Spinal cord (tissue), 10 donors: ENCODE results near the gene KLHL29. TPM values are rescaled to one million over a fixed set of nuclear protein-coding genes. Genes with fewer than 3 reads are reported as not detected.
A peak's percentile ranks its signal among the peaks of the same experiment; 100 is the strongest.

ENCODE experiments used
- DNase-seq, 6 donors: peaks; one replicate each; pipeline versions ENCODE4 v3.0.0 to v3.0.0-alpha.2; 2013 to 2015; ENCODE audit warnings: low spot score in 6 of 6, low read depth in 4 of 6
- H3K27ac ChIP-seq: one replicate; pipeline ENCODE4 v1.5.1; 2013; ENCODE audit warnings: low read depth, low read length, control low read depth
- H3K27me3 ChIP-seq: one replicate; pipeline ENCODE4 v1.6.1; 2013; ENCODE audit warnings: low read length; ENCODE audit not compliant: control insufficient read depth, insufficient read depth
- H3K36me3 ChIP-seq: one replicate; pipeline ENCODE4 v1.6.1; 2013; ENCODE audit warnings: low read length; ENCODE audit not compliant: control insufficient read depth, insufficient read depth
- H3K4me1 ChIP-seq: one replicate; pipeline ENCODE4 v1.6.1; 2013; ENCODE audit warnings: low read length; ENCODE audit not compliant: control insufficient read depth, insufficient read depth
- H3K4me3 ChIP-seq: one replicate; pipeline ENCODE4 v1.5.1; 2013; ENCODE audit warnings: low read depth, low read length, control low read depth
- H3K9me3 ChIP-seq: one replicate; pipeline ENCODE4 v1.6.1; 2013; ENCODE audit warnings: low read length; ENCODE audit not compliant: control insufficient read depth, insufficient read depth
- WGBS: methylation state at CpG from one replicate; pipeline ENCODE4 v1.1.5; 2013; ENCODE audit warnings: missing lambda C conversion rate; ENCODE audit not compliant: insufficient coverage; 5-methylcytosine and 5-hydroxymethylcytosine counted together
- polyA plus RNA-seq, 2 donors: library from polyadenylated mRNA; unstranded; fragments of 120-200 nt; gene quantifications; one replicate each; pipeline ENCODE4 v1.2.1, GENCODE V29; 2013; ENCODE audit not compliant: insufficient read length in 2 of 2
- total RNA-seq, 2 donors: library from RNA; depleted of rRNA in 1 of 2; stranded (reverse); fragments of 120-200 nt in 1 of 2; fragments of >200 nt in 1 of 2; gene quantifications; one replicate each; pipeline versions ENCODE4 v1.2.3 to v1.2.4, GENCODE V29; 2013 to 2014
- donor health status: healthy.

KLHL29 gene
- total and polyA plus RNA-seq, 4 donors = 8.7 to 19.4 (median 14.0) TPM

GRCh38 chr2:23469142-23469540 lies 84.2 kb downstream of the KLHL29 start:
- Histone ChIP-seq H3K4me1 (peaks cover 25% of the 10 kb centered on the region), H3K4me3 (no peak overlapping the region), H3K9me3 (no peaks in the 10 kb centered on the region), H3K27ac (no peak overlapping the region), H3K36me3 (no peaks in the 10 kb centered on the region), H3K27me3 (no peaks in the 10 kb centered on the region)
- 94% methylated on average over 7 of the region's 10 CpGs for WGBS
- no peak for DNase-seq

- Histone ChIP-seq H3K4me1 (peaks cover 23% of the 10 kb centered on the region), H3K36me3 (peaks cover 3% of the 10 kb centered on the region), H3K4me3 (no peak overlapping the region), H3K27ac (no peak overlapping the region), H3K9me3 (no peaks in the 10 kb centered on the region), H3K27me3 (no peaks in the 10 kb centered on the region)
- 56% methylated on average over 4 of the region's 4 CpGs for WGBS
- DNase-seq = no peak
These were observed 90.1 kb downstream of the KLHL29 start for GRCh38 chr2:23475036-23475435.

DNA sequence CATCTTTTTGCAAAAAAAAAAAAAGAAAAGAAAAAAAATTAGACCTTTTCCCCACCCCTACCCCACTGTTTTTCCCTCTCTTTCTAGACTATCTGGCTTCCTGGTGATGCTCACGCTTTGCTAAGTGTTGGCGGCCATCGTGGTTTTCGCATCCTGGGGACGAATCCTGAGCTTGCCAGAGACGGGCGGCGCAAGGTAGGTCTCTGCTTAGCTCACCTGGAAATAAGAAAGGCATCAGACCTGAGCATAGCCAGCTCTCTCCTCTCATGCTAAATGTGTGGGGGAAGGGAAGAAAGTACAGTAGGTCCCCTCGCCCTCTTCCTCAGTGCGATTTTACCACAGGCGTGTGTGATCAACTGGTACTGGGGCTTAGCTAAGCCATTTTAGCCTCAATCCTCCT lies 90.5 kb downstream of the KLHL29 start:
- DNase-seq = no peak
- H3K27me3 ChIP-seq = no peaks in the 10 kb centered on the region
- no peaks in the 10 kb centered on the region for H3K9me3 ChIP-seq
- H3K4me3 ChIP-seq = no peak overlapping the region
- no peak overlapping the region for H3K27ac ChIP-seq
- peaks cover 23% of the 10 kb centered on the region for H3K4me1 ChIP-seq
- 95% methylated on average over 9 of the region's 11 CpGs for WGBS
- H3K36me3 ChIP-seq = peaks cover 3% of the 10 kb centered on the region

DNA sequence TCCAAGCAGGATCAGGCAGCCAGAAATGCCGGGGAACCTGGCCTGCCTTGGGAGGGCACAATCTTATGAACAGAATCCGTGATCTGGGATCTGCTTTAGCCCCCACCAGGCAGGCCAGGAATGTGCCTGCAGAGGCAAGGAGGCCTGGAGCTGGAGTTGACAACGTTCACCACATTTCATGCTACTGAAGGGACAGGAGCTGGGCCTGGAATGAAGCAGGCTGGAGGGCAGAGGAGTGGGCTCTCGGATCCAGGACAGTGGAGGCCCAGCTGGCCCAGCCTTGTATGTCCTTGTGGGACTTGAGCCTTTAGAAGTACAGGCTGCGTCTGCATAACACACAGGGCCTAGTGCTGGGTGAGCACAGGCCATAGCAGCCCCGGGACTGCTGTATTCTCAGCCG lies 91.8 kb downstream of the KLHL29 start:
- Histone ChIP-seq H3K27me3 (no peaks in the 10 kb centered on the region), H3K36me3 (peaks cover 3% of the 10 kb centered on the region), H3K9me3 (no peaks in the 10 kb centered on the region), H3K27ac (no peak overlapping the region), H3K4me3 (no peak overlapping the region), H3K4me1 (peaks cover 29% of the 10 kb centered on the region)
- no peak for DNase-seq
- 98% methylated on average over 6 of the region's 7 CpGs for WGBS

- Histone ChIP-seq H3K4me3 (no peak overlapping the region), H3K9me3 (no peaks in the 10 kb centered on the region), H3K27me3 (no peaks in the 10 kb centered on the region), H3K27ac (no peak overlapping the region), H3K36me3 (peaks cover 3% of the 10 kb centered on the region), H3K4me1 (peaks cover 31% of the 10 kb centered on the region)
- DNase-seq = no peak
- 91% methylated on average over 11 of the region's 11 CpGs for WGBS
These were observed 92.4 kb downstream of the KLHL29 start for GRCh38 chr2:23477392-23477791.

DNA sequence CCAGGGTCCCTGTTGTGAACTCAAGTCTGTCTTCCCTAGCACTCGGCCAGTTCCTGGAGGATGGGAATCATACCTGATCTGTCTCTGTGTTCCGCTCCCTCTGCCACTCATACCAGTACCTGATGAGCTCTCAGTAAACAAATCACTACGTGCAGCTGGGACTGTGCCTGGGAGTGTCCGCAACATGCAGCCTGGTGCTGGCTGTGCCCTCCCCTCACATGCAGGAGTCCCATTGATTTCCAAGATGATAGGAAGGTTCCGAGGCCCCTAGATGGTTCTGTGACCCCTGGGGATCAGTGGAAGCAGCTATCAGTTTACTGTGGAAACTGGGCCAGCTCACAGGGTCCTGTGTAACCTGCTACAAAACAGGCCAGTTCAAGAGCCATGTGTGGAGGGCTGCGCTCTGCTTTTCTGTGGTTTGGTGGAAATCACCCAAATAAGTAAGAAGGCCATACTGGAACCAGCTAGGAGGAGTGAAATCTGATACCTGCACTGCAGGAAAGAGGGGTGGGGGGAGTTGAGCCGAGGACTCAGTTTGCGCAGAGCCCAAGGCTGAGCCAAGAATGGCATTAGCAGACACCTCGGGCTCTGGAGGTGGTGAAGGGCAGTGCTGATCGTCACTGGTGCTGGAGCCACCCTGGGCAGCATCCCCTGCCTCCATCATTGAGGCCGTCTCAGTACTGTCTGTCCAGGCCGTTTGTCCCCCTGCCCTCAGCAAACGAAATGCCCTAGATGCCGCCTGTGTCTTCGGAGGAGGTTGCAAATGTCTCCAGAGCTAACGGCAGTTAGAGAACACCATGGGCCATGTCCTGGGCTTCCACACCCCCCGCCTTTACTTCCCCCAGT lies 93.3 kb downstream of the KLHL29 start:
- 75% methylated on average over 17 of the region's 17 CpGs for WGBS
- Histone ChIP-seq H3K4me1 (peaks cover 31% of the 10 kb centered on the region), H3K9me3 (no peaks in the 10 kb centered on the region), H3K4me3 (no peak overlapping the region), H3K36me3 (peaks cover 3% of the 10 kb centered on the region), H3K27me3 (no peaks in the 10 kb centered on the region), H3K27ac (no peak overlapping the region)
- DNase-seq = no peak

- H3K27me3 ChIP-seq = no peaks in the 10 kb centered on the region
- no peak for DNase-seq
- WGBS = 78% methylated on average over 20 of the region's 20 CpGs
- H3K4me1 ChIP-seq = peaks cover 31% of the 10 kb centered on the region
- no peaks in the 10 kb centered on the region for H3K9me3 ChIP-seq
- peaks cover 3% of the 10 kb centered on the region for H3K36me3 ChIP-seq
- H3K4me3 ChIP-seq = no peak overlapping the region
- H3K27ac ChIP-seq = no peak overlapping the region
These were observed 94.1 kb downstream of the KLHL29 start for GRCh38 chr2:23478933-23479683.

GRCh38 chr2:23480957-23481797 lies 96.2 kb downstream of the KLHL29 start:
- peaks cover 3% of the 10 kb centered on the region for H3K36me3 ChIP-seq
- H3K9me3 ChIP-seq = no peaks in the 10 kb centered on the region
- H3K4me1 ChIP-seq = peaks cover 42% of the 10 kb centered on the region
- H3K27ac ChIP-seq = peak overlapping the region; percentile 2
- H3K4me3 ChIP-seq = no peak overlapping the region
- H3K27me3 ChIP-seq = no peaks in the 10 kb centered on the region
- WGBS = 59% methylated on average over 11 of the region's 17 CpGs
- no peak for DNase-seq

DNA sequence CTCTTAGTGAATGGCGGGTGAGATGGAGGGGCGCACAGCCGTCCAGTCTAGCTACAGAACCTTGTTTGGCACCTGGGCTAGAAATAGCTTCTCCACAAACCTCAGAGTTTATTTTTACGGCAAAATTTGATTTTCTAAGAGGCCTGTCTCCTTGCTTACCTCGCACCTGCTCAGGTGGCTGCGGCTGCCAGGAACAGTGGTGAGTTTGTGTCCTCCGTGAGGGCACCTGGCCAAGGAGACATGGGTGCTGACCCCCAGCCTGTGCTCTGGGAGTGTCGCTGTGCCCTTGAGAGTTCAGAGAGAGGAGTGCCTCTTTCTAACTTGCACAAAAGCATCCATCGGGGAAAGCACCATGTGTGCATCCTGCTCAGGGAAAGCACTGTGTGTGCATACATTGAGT lies 97.2 kb downstream of the KLHL29 start:
- Histone ChIP-seq H3K36me3 (no peaks in the 10 kb centered on the region), H3K27me3 (no peaks in the 10 kb centered on the region), H3K4me3 (no peak overlapping the region), H3K9me3 (no peaks in the 10 kb centered on the region), H3K27ac (no peak overlapping the region), H3K4me1 (peaks cover 50% of the 10 kb centered on the region)
- WGBS = 96% methylated on average over 7 of the region's 9 CpGs
- DNase-seq = no peak
